MG63 (cell line): ENCODE measurements around the gene CRYBA4. TPM values are rescaled to one million over a fixed set of nuclear protein-coding genes. Genes with fewer than 3 reads are reported as not detected.

Experiments used
- DNase-seq: peaks from one replicate; pipeline ENCODE4 v3.0.0-alpha.2; 2020
- H3K27me3 ChIP-seq: fragments of 250-450 bp; sonication (Bioruptor Pico); 2 replicates; pipeline ENCODE4 v1.5.1; 2020; ENCODE audit warnings: mild to moderate bottlenecking, moderate library complexity
- H3K36me3 ChIP-seq: fragments of 250-450 bp; sonication (Bioruptor Pico); 2 replicates; pipeline ENCODE4 v1.5.1; 2020; ENCODE audit warnings: mild to moderate bottlenecking, moderate library complexity
- H3K4me3 ChIP-seq: fragments of 250-450 bp; sonication (Bioruptor Pico); 2 replicates; pipeline ENCODE4 v1.5.1; 2020; ENCODE audit warnings: mild to moderate bottlenecking, moderate library complexity
- H3K9me3 ChIP-seq: fragments of 250-450 bp; sonication (Bioruptor Pico); 2 replicates; pipeline ENCODE4 v1.5.1; 2020; ENCODE audit warnings: mild to moderate bottlenecking, moderate library complexity
- total RNA-seq: library from RNA; depleted of rRNA; stranded (reverse); fragments of >200 nt; shearing (Covaris generic); gene quantifications from 2 replicates; pipeline ENCODE4 v1.2.3, GENCODE V29; 2014; ENCODE audit warnings: low replicate concordance

CRYBA4 gene
- total RNA-seq, 1 experiment from 2014 or later: not detected

GRCh38 chr22:26614322-26614721, 7.4 kb upstream of the CRYBA4 start:
- H3K36me3 ChIP-seq: no peaks in the 10 kb centered on the region
- no peaks in the 10 kb centered on the region for H3K27me3 ChIP-seq
- no peaks in the 10 kb centered on the region for H3K9me3 ChIP-seq
- DNase-seq: no peak
- no peak overlapping the region for H3K4me3 ChIP-seq

GRCh38 chr22:26615149-26615548, 6.6 kb upstream of the CRYBA4 start:
- Histone ChIP-seq H3K36me3 (no peaks in the 10 kb centered on the region), H3K9me3 (no peaks in the 10 kb centered on the region), H3K4me3 (no peak overlapping the region), H3K27me3 (no peaks in the 10 kb centered on the region)
- DNase-seq: no peak

GRCh38 chr22:26615830-26616435, 5.8 kb upstream of the CRYBA4 start:
- Histone ChIP-seq H3K27me3 (no peaks in the 10 kb centered on the region), H3K36me3 (no peaks in the 10 kb centered on the region), H3K9me3 (no peaks in the 10 kb centered on the region), H3K4me3 (no peak overlapping the region)
- DNase-seq: no peak

- Histone ChIP-seq H3K9me3 (no peaks in the 10 kb centered on the region), H3K4me3 (no peak overlapping the region), H3K36me3 (no peaks in the 10 kb centered on the region), H3K27me3 (no peaks in the 10 kb centered on the region)
- DNase-seq: no peak
Measured at GRCh38 chr22:26616650-26617049, 5.1 kb upstream of the CRYBA4 start.

- Histone ChIP-seq H3K9me3 (no peaks in the 10 kb centered on the region), H3K27me3 (no peaks in the 10 kb centered on the region), H3K4me3 (no peak within 1 kb of the TSS), H3K36me3 (no peaks in the 10 kb centered on the region)
- DNase-seq: no peak
Measured at GRCh38 chr22:26617271-26618199, 4.2 kb upstream of the CRYBA4 start, which contains the start of gene CRYBB1. CRYBB1 (minus strand) TSS chr22:26618027; CDS start chr22:26616319, 1,708 bp downstream.

- DNase-seq: no peak
- no peak overlapping the region for H3K4me3 ChIP-seq
- H3K27me3 ChIP-seq: no peaks in the 10 kb centered on the region
- H3K9me3 ChIP-seq: no peaks in the 10 kb centered on the region
- no peaks in the 10 kb centered on the region for H3K36me3 ChIP-seq
Measured at GRCh38 chr22:26618455-26618854, 3.3 kb upstream of the CRYBA4 start.

GRCh38 chr22:26619510-26619909, 2.3 kb upstream of the CRYBA4 start:
- Histone ChIP-seq H3K27me3 (no peaks in the 10 kb centered on the region), H3K4me3 (no peak overlapping the region), H3K36me3 (no peaks in the 10 kb centered on the region), H3K9me3 (no peaks in the 10 kb centered on the region)
- DNase-seq: no peak

- Histone ChIP-seq H3K9me3 (no peaks in the 10 kb centered on the region), H3K36me3 (no peaks in the 10 kb centered on the region), H3K27me3 (no peaks in the 10 kb centered on the region), H3K4me3 (no peak overlapping the region)
- no peak for DNase-seq
Measured at GRCh38 chr22:26620197-26620596, 1.6 kb upstream of the CRYBA4 start.

GRCh38 chr22:26623984-26624383, 2.2 kb downstream of the CRYBA4 start:
- no peaks in the 10 kb centered on the region for H3K27me3 ChIP-seq

GRCh38 chr22:26624803-26625202, 3.0 kb downstream of the CRYBA4 start:
- H3K27me3 ChIP-seq: no peaks in the 10 kb centered on the region
- DNase-seq: no peak
- H3K9me3 ChIP-seq: no peaks in the 10 kb centered on the region
- H3K36me3 ChIP-seq: no peaks in the 10 kb centered on the region
- H3K4me3 ChIP-seq: no peak overlapping the region

More at GRCh38 chr22:26623984-26624383, 2.2 kb downstream of the CRYBA4 start:
- H3K36me3 ChIP-seq: no peaks in the 10 kb centered on the region
- DNase-seq: no peak
- H3K9me3 ChIP-seq: no peaks in the 10 kb centered on the region
- H3K4me3 ChIP-seq: no peak overlapping the region

GRCh38 chr22:26629988-26630761, 8.4 kb downstream of the CRYBA4 start:
- no peak for DNase-seq
- Histone ChIP-seq H3K36me3 (no peaks in the 10 kb centered on the region), H3K9me3 (no peaks in the 10 kb centered on the region), H3K4me3 (no peak overlapping the region), H3K27me3 (no peaks in the 10 kb centered on the region)

GRCh38 chr22:26631282-26631681, 9.5 kb downstream of the CRYBA4 start:
- Histone ChIP-seq H3K4me3 (no peak overlapping the region), H3K36me3 (no peaks in the 10 kb centered on the region), H3K27me3 (no peaks in the 10 kb centered on the region), H3K9me3 (no peaks in the 10 kb centered on the region)
- no peak for DNase-seq

- H3K27me3 ChIP-seq: no peaks in the 10 kb centered on the region
- no peaks in the 10 kb centered on the region for H3K9me3 ChIP-seq
- H3K36me3 ChIP-seq: no peaks in the 10 kb centered on the region
Measured at GRCh38 chr22:26632422-26633155, 10.8 kb downstream of the CRYBA4 start.

GRCh38 chr22:26634189-26634588, 12.4 kb downstream of the CRYBA4 start:
- H3K4me3 ChIP-seq: no peak overlapping the region
- no peaks in the 10 kb centered on the region for H3K36me3 ChIP-seq
- no peak for DNase-seq
- H3K9me3 ChIP-seq: no peaks in the 10 kb centered on the region
- H3K27me3 ChIP-seq: no peaks in the 10 kb centered on the region

More at GRCh38 chr22:26632422-26633155, 10.8 kb downstream of the CRYBA4 start:
- no peak overlapping the region for H3K4me3 ChIP-seq
- DNase-seq: no peak

GRCh38 chr22:26635117-26635516, 13.4 kb downstream of the CRYBA4 start:
- Histone ChIP-seq H3K27me3 (no peaks in the 10 kb centered on the region), H3K4me3 (no peak overlapping the region), H3K9me3 (no peaks in the 10 kb centered on the region), H3K36me3 (no peaks in the 10 kb centered on the region)
- no peak for DNase-seq

- H3K9me3 ChIP-seq: no peaks in the 10 kb centered on the region
- H3K4me3 ChIP-seq: no peak overlapping the region
- H3K36me3 ChIP-seq: no peaks in the 10 kb centered on the region
- no peaks in the 10 kb centered on the region; the same call in 1 of the 2 replicates for H3K27me3 ChIP-seq
- no peak for DNase-seq
Measured at GRCh38 chr22:26636296-26636695, 14.5 kb downstream of the CRYBA4 start.
